GM12878 (cell line): ENCODE data around the gene UBE2G2. TPM values are rescaled to one million over a fixed set of nuclear protein-coding genes. Genes with fewer than 3 reads are reported as not detected.

ENCODE experiments used
- ATAC-seq: fragments of 200-7000 bp; cut with Tn5 transposase; 3 replicates; pipeline ENCODE4 v1.9.1; 2020; ENCODE audit warnings: mild to moderate bottlenecking, moderate library complexity
- BruUV-seq: library from RNA; stranded (reverse); fragments of 400-500 nt; replicated peaks from 2 replicates; lab custom pipeline; 2021; lab: Mats Ljungman, UMichigan
- CTCF ChIA-PET: fragments of 300-600 bp; sonication (Branson Sonifier 250); formaldehyde crosslinking; extraction: SDS; loops from one replicate; lab custom pipeline; 2021; ENCODE audit warnings: inconsistent platforms; lab: Yijun Ruan, JAX
- POLR2A ChIA-PET: fragments of 350-600 bp; formaldehyde crosslinking; extraction: SDS; loops from one replicate; lab custom pipeline; 2021; ENCODE audit warnings: inconsistent platforms; lab: Charles Lee
- RAD21 ChIA-PET: fragments of 300-600 bp; sonication (Branson Sonifier 250); formaldehyde crosslinking; loops from one replicate; lab custom pipeline; 2023; ENCODE audit warnings: antibody characterized with exemption; ENCODE audit not compliant: unreplicated experiment; lab: Charles Lee
- SMC1A ChIA-PET: fragments of 300-600 bp; sonication (Branson Sonifier 250); formaldehyde crosslinking; loops from one replicate; lab custom pipeline; 2023; ENCODE audit not compliant: unreplicated experiment, uncharacterized antibody; lab: Charles Lee
- DNase-seq: peaks from one replicate; pipeline ENCODE4 v3.0.0-alpha.2; 2011; ENCODE audit warnings: low read depth, low spot score
- FAIRE-seq: peaks from 3 replicates; lab custom pipeline; 2011; peaks lifted over from hg19 to GRCh38; lab: Jason Lieb, UNC
- H2AFZ ChIP-seq: 2 replicates; pipeline ENCODE4 v1.6.0; 2011; ENCODE audit warnings: low read depth, low read length, control low read depth; ENCODE audit not compliant: control insufficient read depth
- H3K27ac ChIP-seq: 2 replicates; pipeline ENCODE4 v1.5.1; 2011; ENCODE audit warnings: control low read depth; ENCODE audit not compliant: control insufficient read depth, insufficient read depth
- H3K27me3 ChIP-seq, 2 experiments: replicated peaks in 1 of 2; 2 replicates each; pipeline versions ENCODE4 v1.6.0 to v1.6.1; 2011; ENCODE audit warnings: low read length in 1 of 2; ENCODE audit not compliant: control insufficient read depth in 2 of 2, insufficient read depth in 2 of 2
- H3K36me3 ChIP-seq, 2 experiments: 2 replicates each; pipeline ENCODE4 v1.5.1; 2011; ENCODE audit warnings: low read length in 1 of 2; ENCODE audit not compliant: control insufficient read depth in 2 of 2, insufficient read depth in 2 of 2
- H3K4me1 ChIP-seq: 2 replicates; pipeline ENCODE4 v1.6.1; 2011; ENCODE audit warnings: mild to moderate bottlenecking, low read length, moderate library complexity, mixed read lengths; ENCODE audit not compliant: control insufficient read depth, insufficient read depth
- H3K4me2 ChIP-seq: 2 replicates; pipeline ENCODE4 v1.6.0; 2011; ENCODE audit warnings: control low read depth; ENCODE audit not compliant: control insufficient read depth, insufficient read depth
- H3K4me3 ChIP-seq: fragments of 200-600 bp; sonication (generic); 2 replicates; pipeline ENCODE4 v1.5.1; 2016
- H3K79me2 ChIP-seq: 2 replicates; pipeline ENCODE4 v1.6.0; 2011; ENCODE audit warnings: low read length; ENCODE audit not compliant: control insufficient read depth, insufficient read depth
- H3K9ac ChIP-seq: 2 replicates; pipeline ENCODE4 v1.8.0; 2011; ENCODE audit warnings: low read length, control low read depth, mixed read lengths; ENCODE audit not compliant: control insufficient read depth, insufficient read depth
- H3K9me3 ChIP-seq: replicated peaks from 3 replicates; pipeline ENCODE4 v1.5.1; 2011; ENCODE audit warnings: mild to moderate bottlenecking, low read length; ENCODE audit not compliant: control insufficient read depth, insufficient read depth
- H4K20me1 ChIP-seq: 2 replicates; pipeline ENCODE4 v1.6.0; 2011; ENCODE audit not compliant: control insufficient read depth, insufficient read depth
- BHLHE40 ChIP-seq, 2 experiments: fragments of 450-650 bp in 1 of 2; IDR thresholded peaks; 2 replicates each; pipeline ENCODE4 v1.6.1; 2011 to 2017; ENCODE audit warnings: low read depth in 2 of 2, borderline replicate concordance in 1 of 2, improper control_type of control experiment in 1 of 2, low read length in 1 of 2, mild to moderate bottlenecking in 1 of 2
- E4F1 ChIP-seq: fragments of 450-650 bp; IDR thresholded peaks from 2 replicates; pipeline ENCODE4 v1.6.1; 2018; ENCODE audit warnings: borderline replicate concordance, mild to moderate bottlenecking; ENCODE audit not compliant: partially characterized antibody
- GABPA ChIP-seq: IDR thresholded peaks from 2 replicates; pipeline ENCODE4 v1.6.1; 2014; ENCODE audit warnings: antibody characterized with exemption, low read depth, mild to moderate bottlenecking, inconsistent platforms
- PAX5 ChIP-seq: IDR thresholded peaks from 2 replicates; pipeline ENCODE4 v1.6.1; 2011; ENCODE audit warnings: low read depth, low read length, borderline replicate concordance
- RAD51 ChIP-seq: fragments of 450-650 bp; IDR thresholded peaks from 2 replicates; pipeline ENCODE4 v1.6.1; 2016; ENCODE audit warnings: moderate library complexity, mild to moderate bottlenecking, inconsistent platforms
- RB1 ChIP-seq: fragments of 450-650 bp; formaldehyde crosslinking; IDR thresholded peaks from 2 replicates; pipeline ENCODE4 v1.6.1; 2017; ENCODE audit warnings: mild to moderate bottlenecking, borderline replicate concordance
- RELB ChIP-seq: fragments of 450-650 bp; IDR thresholded peaks from 2 replicates; pipeline ENCODE4 v1.6.1; 2017; ENCODE audit warnings: low read depth, mild to moderate bottlenecking, moderate library complexity
- TARDBP ChIP-seq: IDR thresholded peaks from 2 replicates; pipeline ENCODE4 v1.6.1; 2016; ENCODE audit warnings: borderline replicate concordance
- WGBS: methylation state at CpG from one replicate; pipeline ENCODE4 v1.1.6; 2016; ENCODE audit warnings: low lambda C conversion rate; ENCODE audit not compliant: insufficient replicate concordance, insufficient coverage; ENCODE audit errors: missing lambda C conversion rate; 5-methylcytosine and 5-hydroxymethylcytosine counted together
- in situ Hi-C: fragments of 300-500 bp; cut with MboI; formaldehyde crosslinking; loops from 9 replicates; pipeline ENCODE4 v1.14.3; 2018; ENCODE audit warnings: mixed read lengths
- intact Hi-C: fragments of 100-400 bp; cut with micrococcal nuclease; formaldehyde crosslinking; loops from one replicate; pipeline ENCODE4 v1.14.2; 2022; ENCODE audit not compliant: unreplicated experiment
- polyA plus RNA-seq, 11 experiments: library from polyadenylated mRNA; depleted of rRNA in 4 of 11; unstranded in 6 of 11; stranded (reverse) in 5 of 11; fragments of >200 nt; fragmentation: Nextera tagmentation in 4 of 11; fragmentation: Illumina TruSeq in 1 of 11; extraction: Ambion mirVana in 4 of 11; extraction: Trizol in 1 of 11; gene quantifications; 1 replicate in 1 of 11; 2 replicates in 10 of 11; pipeline versions ENCODE4 v1.2.1 to v1.2.3, GENCODE V29; 2011 to 2016; ENCODE audit warnings: inconsistent platforms in 2 of 11, missing spikeins in 2 of 11, low read depth in 1 of 11
- total RNA-seq, 4 experiments: library from RNA; depleted of rRNA in 3 of 4; stranded (reverse); fragments of >200 nt in 3 of 4; fragmentation: Illumina TruSeq in 1 of 4; extraction: Trizol in 1 of 4; gene quantifications; 2 replicates each; pipeline versions ENCODE4 v1.2.1 to v1.2.3, GENCODE V29; 2013 to 2021

Gene UBE2G2
- total and polyA plus RNA-seq, 10 of the 15 experiments (the other 5 are each of a cell fraction or from before 2014, with no cell fraction given) = 27.0 to 139 (median 75.9) TPM

GRCh38 chr21:44764319-44765230 lies 37.0 kb downstream of the UBE2G2 start:
- in situ Hi-C loops = no loop called here
- intact Hi-C loops = no loop called here
- H2AFZ ChIP-seq = no peak overlapping the region

GRCh38 chr21:44763451-44764318 lies 37.9 kb downstream of the UBE2G2 start:
- SMC1A ChIA-PET = no interaction called here
- 62% methylated on average over 20 of the region's 25 CpGs for WGBS
- H3K36me3 ChIP-seq = peaks cover 0 to 3% of the 10 kb centered on the region in 2 experiments; a peak in 2 of 4 replicates
- H3K4me3 ChIP-seq = no peak overlapping the region
- intact Hi-C loops (no loop called here), in situ Hi-C loops (no loop called here)
- H2AFZ ChIP-seq = no peak overlapping the region
- no peak overlapping the region for H3K27ac ChIP-seq
- no peaks in the 10 kb centered on the region for H4K20me1 ChIP-seq
- no peak overlapping the region for H3K4me2 ChIP-seq
- no peaks in the 10 kb centered on the region for H3K79me2 ChIP-seq
- no peaks in the 10 kb centered on the region for H3K27me3 ChIP-seq
- ATAC-seq = no peak
- CTCF ChIA-PET = no interaction called here
- no TSS peak for BruUV-seq
- RAD21 ChIA-PET = no interaction called here
- H3K9ac ChIP-seq = no peak overlapping the region
- no peak for FAIRE-seq
- H3K9me3 ChIP-seq = no peaks in the 10 kb centered on the region
- no peaks in the 10 kb centered on the region; the same call in 1 of the 2 replicates for H3K4me1 ChIP-seq
- TF ChIP-seq BHLHE40 (IDR thresholded peaks at IDR 0.05; ENCODE audit: borderline replicate concordance in 1 of 2, low read depth in 2 of 2, low read length in 1 of 2) (no peak), GABPA (no peak), E4F1 (no peak), PAX5 (no peak), RELB (no peak), TARDBP (no peak), RB1 (no peak)
- no peak for DNase-seq
- POLR2A ChIA-PET = no interaction called here

More at GRCh38 chr21:44764319-44765230, 37.0 kb downstream of the UBE2G2 start:
- ChIA-PET RAD21 (interaction anchor here (1.0 kb wide), 1 partner anchor 29 kb away, joined by 4 read pairs; no protein-coding TSS in a partner anchor), POLR2A (no interaction called here), CTCF (no interaction called here), SMC1A (interaction anchor here (1.3 kb wide), 1 partner anchor 29 kb away, joined by 3 read pairs; no protein-coding TSS in a partner anchor)
- H4K20me1 ChIP-seq = no peaks in the 10 kb centered on the region
- no peak for DNase-seq
- peaks cover 0 to 3% of the 10 kb centered on the region in 2 experiments; a peak in 2 of 4 replicates for H3K36me3 ChIP-seq
- peak; percentile 8; the same call in 1 of the 3 replicates for ATAC-seq
- H3K4me3 ChIP-seq = no peak overlapping the region
- WGBS = 64% methylated on average over 24 of the region's 26 CpGs
- FAIRE-seq = no peak
- no peak overlapping the region for H3K27ac ChIP-seq
- TF ChIP-seq GABPA = no peak
- no peak for TF ChIP-seq RAD51
- no peaks in the 10 kb centered on the region for H3K79me2 ChIP-seq
- H3K27me3 ChIP-seq = no peaks in the 10 kb centered on the region
- H3K9me3 ChIP-seq = no peaks in the 10 kb centered on the region
- H3K4me2 ChIP-seq = no peak overlapping the region
- H3K9ac ChIP-seq = no peak overlapping the region
- H3K4me1 ChIP-seq = no peaks in the 10 kb centered on the region; the same call in 1 of the 2 replicates
- no TSS peak for BruUV-seq
